HG03378 (cell line): ENCODE data around the gene MAP2K1.
"Not testable (repeated sequence)": the region's sequence is repeated elsewhere in the genome, so short reads cannot be mapped to it uniquely, and the experiment has no call there.

Source experiments
- ATAC-seq: cut with Tn5 transposase; IDR thresholded peaks from one replicate; pipeline ENCODE4 v1.9.1; 2021; ENCODE audit warnings: mild to moderate bottlenecking, moderate library complexity; ENCODE audit not compliant: unreplicated experiment

Gene MAP2K1

DNA sequence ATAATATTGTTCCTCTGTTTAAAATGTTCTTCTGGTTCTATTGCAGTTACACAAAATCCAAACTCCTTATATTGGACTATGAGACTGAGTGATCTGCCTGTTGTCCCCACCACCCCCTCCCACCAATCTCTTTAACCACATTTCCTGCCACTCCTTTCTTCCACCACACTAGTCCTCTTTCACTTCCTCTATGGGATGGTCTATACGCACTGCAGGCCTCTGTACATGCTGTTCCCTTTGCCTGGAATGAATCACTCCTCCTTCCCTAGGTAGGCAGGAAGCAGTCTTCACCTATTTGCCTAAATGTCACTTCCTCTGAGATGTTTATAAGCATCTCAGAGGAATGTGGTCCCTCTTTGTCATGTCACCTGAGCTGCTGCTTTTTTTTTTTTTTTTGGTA lies 4.0 kb downstream of the MAP2K1 start:
- no peak for ATAC-seq

- ATAC-seq: not testable (repeated sequence)
Measured at GRCh38 chr15:66393037-66393436, 6.3 kb downstream of the MAP2K1 start.

DNA sequence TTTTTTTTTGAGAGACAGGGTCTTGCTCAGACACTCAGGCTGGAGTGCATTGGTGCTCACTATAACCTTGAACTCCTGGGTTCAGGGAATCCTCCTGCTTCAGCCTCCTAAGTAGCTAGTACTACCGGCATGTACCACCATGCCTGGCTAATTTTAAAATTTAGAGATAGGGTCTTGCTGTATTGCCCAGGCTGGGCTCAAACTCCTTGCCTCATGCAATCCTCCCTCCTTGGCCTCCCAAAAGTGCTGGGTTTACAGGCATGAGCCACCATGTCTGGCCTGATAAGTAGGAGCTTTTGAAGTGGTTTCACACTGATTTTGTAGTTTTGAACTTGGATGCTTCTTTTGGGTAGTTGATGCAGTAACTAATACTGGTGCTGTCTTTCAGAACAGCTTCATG lies 7.8 kb downstream of the MAP2K1 start:
- ATAC-seq: no peak

DNA sequence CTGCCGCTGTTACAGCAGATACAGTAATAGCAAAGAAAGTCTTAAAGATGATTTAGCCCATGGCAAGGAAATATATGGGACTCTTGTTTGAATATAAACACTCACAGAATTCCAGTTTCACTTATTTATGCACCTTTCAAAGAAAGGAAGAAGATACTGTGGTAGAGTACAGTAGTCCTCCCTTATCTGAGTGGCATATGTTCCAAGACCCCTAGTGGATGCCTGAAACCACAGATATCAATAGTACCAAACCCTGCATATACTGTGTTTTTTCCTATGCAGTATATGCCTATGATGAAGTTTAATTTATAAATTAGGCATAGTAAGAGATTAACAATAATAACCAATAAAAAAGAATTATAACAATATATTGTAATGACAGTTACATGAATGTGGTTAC lies 8.2 kb downstream of the MAP2K1 start:
- ATAC-seq: no peak

DNA sequence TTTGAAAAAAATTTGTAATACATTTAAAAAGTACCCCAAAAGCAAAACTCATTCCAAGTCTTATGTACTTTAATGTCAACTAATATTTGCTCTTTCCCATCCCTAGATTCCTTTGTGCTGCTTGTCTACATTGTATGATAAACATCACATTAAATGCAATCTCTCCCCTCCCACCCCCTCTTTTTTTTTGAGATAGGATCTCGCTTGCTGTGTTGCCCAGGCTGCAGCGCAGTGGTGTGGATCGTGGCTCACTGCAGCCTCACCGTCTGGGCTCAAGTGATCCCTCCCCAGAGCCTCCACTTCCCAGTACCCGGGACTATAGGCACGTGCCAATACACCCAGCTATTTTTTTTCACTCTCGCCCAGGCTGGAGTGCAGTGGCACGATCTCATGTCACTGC lies 12.6 kb downstream of the MAP2K1 start:
- no peak for ATAC-seq

- ATAC-seq: no peak
Measured at GRCh38 chr15:66400351-66400774, 13.7 kb downstream of the MAP2K1 start.

DNA sequence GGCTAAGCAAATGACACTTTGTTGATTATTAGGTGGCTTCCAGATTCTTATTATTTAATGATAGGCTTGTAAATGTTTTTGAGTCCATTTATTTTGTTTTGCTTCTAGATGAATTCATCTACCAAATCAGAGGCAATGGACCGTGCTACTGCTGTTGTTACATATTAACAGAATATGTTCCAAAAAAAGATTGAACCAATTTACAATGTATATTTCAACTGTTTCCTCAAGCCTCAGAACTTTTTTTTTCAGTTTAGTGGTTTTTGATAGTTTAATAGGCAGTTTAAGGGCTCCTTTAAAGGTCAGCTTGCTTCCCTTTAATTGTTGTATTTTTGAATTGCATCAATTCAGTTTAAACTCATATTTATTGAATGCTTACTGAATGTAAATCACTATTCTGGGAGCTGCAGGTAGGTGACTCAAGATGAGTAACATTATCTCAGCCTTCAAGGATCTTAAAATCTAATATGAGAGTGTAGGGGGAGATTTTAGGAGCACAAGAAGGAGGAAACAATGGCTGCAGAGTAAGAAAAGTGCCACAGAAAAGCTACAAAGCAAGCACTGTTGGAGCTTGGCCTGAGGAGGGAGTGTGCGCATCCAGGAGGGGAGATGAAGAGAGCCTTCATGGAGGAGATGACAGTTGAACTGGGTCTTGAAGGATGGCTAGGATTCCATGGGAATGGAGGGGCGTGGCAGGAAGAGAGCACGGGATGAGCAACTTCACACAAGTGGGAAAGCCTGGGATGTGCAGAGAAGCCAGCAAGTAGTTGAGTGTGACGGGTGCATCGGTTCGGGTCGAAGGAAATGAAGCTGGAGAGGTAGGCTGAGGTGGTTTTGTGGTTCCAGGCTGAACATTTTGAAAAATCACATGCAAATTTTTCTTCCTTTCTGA lies 14.7 kb downstream of the MAP2K1 start:
- no peak for ATAC-seq

- ATAC-seq: no peak
Measured at GRCh38 chr15:66402761-66403284, 16.1 kb downstream of the MAP2K1 start.

DNA sequence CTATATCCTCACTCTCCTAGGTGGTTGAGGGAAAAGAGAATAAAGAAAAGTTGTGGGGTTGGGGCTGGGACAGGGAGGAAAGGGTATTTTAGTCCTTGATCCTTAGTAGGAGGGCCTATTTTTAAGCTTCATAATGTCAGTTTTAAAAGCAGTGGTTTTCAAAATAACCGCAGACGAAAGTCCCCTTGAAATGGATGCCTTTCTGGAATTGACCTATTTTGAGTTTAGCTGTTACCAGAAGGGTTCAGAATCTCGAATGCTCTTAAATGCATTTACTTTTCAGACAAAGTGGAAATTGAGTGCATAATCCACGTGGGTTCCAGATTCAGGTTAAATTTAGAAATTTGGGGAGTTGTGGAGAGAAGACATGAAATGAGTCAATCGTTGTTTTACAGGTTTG lies 16.6 kb downstream of the MAP2K1 start:
- ATAC-seq: no peak

- ATAC-seq: no peak
Measured at GRCh38 chr15:66404122-66404521, 17.4 kb downstream of the MAP2K1 start.

DNA sequence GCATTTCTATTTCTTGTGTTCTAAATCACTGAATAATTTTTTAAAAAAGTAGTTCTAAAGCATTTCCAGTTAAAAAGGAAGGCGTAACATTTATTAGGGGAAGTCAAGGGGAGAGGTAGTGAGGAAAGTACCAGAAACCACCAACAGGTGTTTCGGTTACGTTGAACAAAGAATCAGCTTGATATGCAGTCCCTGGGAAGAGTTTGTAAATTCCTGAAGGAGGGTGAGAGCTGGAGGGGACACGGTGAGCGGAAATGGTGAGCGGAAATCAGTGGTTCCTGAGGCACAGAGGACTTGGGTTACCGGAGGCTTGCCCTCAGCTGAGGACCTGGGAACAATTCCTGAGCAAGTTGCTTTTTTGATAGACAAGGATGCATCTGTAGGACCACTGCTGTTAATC lies 17.8 kb downstream of the MAP2K1 start:
- ATAC-seq: no peak

GRCh38 chr15:66405007-66405406 lies 18.3 kb downstream of the MAP2K1 start:
- no peak for ATAC-seq

DNA sequence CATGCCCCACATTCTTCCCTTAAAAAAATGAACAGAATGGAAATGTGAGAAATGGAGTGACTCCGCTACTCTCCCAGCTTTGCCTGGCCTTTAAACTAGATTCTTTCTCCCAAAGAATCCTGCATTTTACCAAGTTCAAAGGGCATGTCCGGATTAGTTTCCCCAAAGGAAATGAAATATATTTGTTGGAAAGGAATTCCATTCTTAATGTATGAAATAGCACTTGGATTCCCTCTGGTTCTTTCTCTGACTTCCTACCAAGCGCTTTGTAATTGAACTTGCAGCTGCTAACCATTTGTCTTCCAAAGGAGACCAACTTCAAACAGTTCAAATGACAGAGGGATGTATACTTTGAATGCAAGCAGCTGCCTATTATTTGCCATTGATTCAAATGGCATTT lies 18.9 kb downstream of the MAP2K1 start:
- ATAC-seq: no peak

DNA sequence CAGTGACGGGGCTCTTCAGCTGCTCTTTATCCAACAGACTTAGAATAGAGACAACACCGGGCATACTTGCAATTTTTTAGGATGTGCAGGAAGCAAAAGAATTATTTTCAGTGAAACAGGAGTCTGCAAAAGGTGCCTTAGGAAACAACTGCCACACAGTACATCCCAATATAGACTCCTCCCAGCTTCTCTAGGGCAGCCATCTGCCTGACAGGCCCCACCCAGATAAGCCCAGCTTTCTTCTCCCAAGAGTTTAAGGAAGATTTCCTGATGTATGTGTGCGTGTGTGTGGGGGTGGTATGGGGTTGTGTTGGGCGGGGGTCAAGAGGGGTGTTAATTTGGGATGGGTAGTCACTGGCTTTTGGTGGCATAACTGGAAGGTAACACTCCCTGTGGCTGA lies 21.5 kb downstream of the MAP2K1 start:
- no peak for ATAC-seq

DNA sequence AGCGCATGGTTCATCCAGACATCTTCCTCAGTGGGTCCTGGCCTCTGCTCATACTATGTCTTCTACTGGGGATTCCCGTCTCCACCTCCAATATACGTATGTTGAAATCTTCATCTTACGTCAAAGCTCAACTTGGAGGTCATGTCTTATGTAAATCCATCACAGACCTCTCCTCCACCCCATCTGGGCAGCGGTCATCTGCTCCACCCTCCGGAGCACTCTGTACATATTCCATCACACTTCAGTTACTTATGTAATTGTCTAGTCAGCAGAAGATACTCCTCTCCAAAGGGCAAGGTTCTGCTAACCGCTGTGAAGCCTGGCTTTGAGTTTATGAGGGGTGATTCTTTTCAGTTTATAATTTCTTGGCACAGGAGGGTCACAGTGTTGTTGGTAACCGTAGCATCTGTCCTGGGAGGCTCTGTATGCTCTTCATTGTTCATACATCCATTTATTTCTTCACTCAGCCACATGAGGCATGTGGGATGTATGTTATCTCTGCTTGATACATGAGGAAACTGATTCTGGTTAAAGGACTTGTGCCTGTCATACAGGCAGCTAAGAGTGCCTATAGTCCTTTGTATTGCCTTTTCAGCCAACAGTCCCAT lies 22.1 kb downstream of the MAP2K1 start:
- ATAC-seq: no peak

GRCh38 chr15:66409565-66410108 lies 22.9 kb downstream of the MAP2K1 start:
- ATAC-seq: no peak

DNA sequence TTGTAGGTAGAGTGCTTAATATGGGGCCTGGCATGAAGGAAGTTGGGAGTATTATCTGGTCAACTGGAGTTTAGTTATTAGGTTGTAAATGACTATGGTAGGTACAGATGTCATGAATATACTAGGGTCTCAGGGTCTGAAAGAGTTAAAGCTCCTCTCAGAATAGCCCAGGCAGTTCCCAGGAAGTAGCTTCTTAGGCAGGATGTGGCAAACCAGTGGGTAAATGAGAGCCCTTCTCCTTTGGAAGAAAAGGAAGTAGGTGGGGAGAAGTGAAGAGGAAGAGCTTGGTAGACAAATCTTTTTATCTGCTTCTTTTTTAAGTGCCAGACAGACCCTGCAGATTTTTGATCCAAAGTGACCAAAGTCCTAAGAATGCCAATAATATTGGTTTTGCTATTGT lies 24.5 kb downstream of the MAP2K1 start:
- ATAC-seq: no peak

DNA sequence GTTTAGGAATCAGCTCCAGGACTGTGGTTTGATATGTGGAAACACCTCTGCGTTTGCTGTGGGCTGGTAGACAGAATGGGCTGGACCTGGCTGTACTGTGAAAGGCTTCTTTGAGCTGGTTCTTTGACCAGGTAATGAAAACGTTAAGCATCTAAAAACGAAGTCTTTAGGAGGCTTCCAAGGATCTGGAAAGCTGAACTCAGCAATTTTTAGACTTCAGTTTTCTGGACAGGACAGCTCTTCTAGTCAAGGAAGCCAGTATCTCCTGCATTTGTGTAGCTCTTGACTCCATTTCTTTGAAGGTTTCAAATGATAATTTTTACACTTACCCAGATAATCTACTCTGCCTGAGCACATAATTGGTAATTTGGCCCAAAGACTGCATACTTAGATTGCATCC lies 25.5 kb downstream of the MAP2K1 start:
- no peak for ATAC-seq

DNA sequence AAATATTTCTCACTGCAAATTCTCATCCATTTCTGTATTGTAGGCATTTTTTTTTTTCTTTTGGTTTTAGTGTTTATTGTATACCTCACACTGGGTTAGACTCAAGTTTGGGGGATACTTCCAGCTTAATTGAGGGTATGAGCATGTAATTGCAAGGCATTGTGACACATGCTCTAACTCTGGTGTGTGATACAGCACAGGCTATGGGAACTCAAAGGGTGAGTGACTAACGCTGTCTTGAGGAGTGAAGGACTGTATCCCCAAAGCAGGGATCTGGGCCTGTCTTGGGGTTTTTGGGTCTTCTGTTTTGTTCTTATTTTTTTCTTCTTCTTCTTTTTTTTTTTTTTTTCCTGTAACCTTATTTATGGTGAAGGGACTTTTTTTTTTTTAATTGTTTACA lies 26.9 kb downstream of the MAP2K1 start:
- no peak for ATAC-seq

GRCh38 chr15:66415360-66415759 lies 28.6 kb downstream of the MAP2K1 start:
- ATAC-seq: no peak

- ATAC-seq: no peak
Measured at GRCh38 chr15:66417736-66418135, 31.0 kb downstream of the MAP2K1 start.

DNA sequence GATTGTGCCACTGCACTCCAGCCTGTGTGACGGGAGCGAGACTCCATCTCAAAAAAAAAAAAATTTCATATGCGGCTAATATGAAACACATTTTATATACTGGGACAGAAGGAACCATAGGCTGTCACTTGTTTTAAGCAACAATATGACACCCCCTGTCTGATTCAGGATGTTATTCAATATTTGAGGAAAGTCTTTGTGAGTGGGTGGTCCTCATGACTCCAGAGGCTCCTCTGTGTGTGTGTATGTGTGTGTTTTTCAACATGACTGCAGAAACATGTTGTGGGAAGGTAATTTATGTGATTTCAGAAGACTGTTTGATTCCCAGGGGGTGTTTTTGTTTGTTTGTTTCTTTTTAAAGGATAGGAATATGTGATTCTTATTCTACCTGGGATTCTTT lies 32.8 kb downstream of the MAP2K1 start:
- ATAC-seq: no peak
